Panc1 (cell line): ENCODE measurements around the gene ATP6V0E2. TPM values are rescaled to one million over a fixed set of nuclear protein-coding genes. Genes with fewer than 3 reads are reported as not detected.

ENCODE experiments used
- ATAC-seq: fragments of 200-7000 bp; cut with Tn5 transposase; 2 replicates; pipeline ENCODE4 v1.9.1; 2020; ENCODE audit warnings: mild to moderate bottlenecking, moderate library complexity
- BruUV-seq: library from RNA; stranded (reverse); fragments of 400-500 nt; replicated peaks from 2 replicates; lab custom pipeline; 2021; lab: Mats Ljungman, UMichigan
- CTCF ChIA-PET: fragments of 300-600 bp; sonication (Branson Sonifier 250); formaldehyde crosslinking; loops from one replicate; lab custom pipeline; 2022; ENCODE audit warnings: antibody characterized with exemption; lab: Charles Lee
- POLR2A ChIA-PET: fragments of 300-600 bp; sonication (Branson Sonifier 250); formaldehyde crosslinking; loops from one replicate; lab custom pipeline; 2022; ENCODE audit warnings: antibody characterized with exemption; lab: Charles Lee
- DNase-seq: peaks from one replicate; pipeline ENCODE4 v3.0.0-alpha.2; 2010; ENCODE audit warnings: low read depth, low spot score
- H3K27ac ChIP-seq: 2 replicates; pipeline ENCODE4 v1.5.1; 2011; ENCODE audit warnings: mild to moderate bottlenecking, low read length, inconsistent platforms
- H3K27me3 ChIP-seq: fragments of 200-500 bp; sonication (Bioruptor generic); 2 replicates; pipeline ENCODE4 v1.6.0; 2014; ENCODE audit warnings: low read length, inconsistent platforms; ENCODE audit not compliant: control insufficient read depth, insufficient read depth
- H3K36me3 ChIP-seq: fragments of 200-500 bp; sonication (Bioruptor generic); 2 replicates; pipeline ENCODE4 v1.5.1; 2014; ENCODE audit warnings: inconsistent platforms, mild to moderate bottlenecking, low read length, moderate library complexity; ENCODE audit not compliant: control insufficient read depth, insufficient read depth
- H3K4me1 ChIP-seq: 2 replicates; pipeline ENCODE4 v1.5.1; 2011; ENCODE audit warnings: inconsistent platforms, mild to moderate bottlenecking, low read length, moderate library complexity; ENCODE audit not compliant: control insufficient read depth, insufficient read depth
- H3K4me3 ChIP-seq, 2 experiments: 2 replicates each; pipeline ENCODE4 v1.5.1; 2011 to 2012; ENCODE audit warnings: low read depth in 2 of 2, low read length in 2 of 2, mild to moderate bottlenecking in 2 of 2, inconsistent platforms in 1 of 2, moderate library complexity in 1 of 2
- H3K9me3 ChIP-seq: fragments of 200-500 bp; sonication (Bioruptor generic); 2 replicates; pipeline ENCODE4 v1.5.1; 2014; ENCODE audit warnings: low read depth, mild to moderate bottlenecking, inconsistent platforms, low read length, moderate library complexity; ENCODE audit not compliant: control insufficient read depth, insufficient read depth
- POLR2AphosphoS5 ChIP-seq: IDR thresholded peaks from 2 replicates; pipeline ENCODE4 v1.6.1; 2012; ENCODE audit warnings: mild to moderate bottlenecking, low read depth, low read length, moderate library complexity
- REST ChIP-seq, 2 experiments: IDR thresholded peaks; 2 replicates each; pipeline ENCODE4 v1.6.1; 2011 to 2012; ENCODE audit warnings: low read depth in 2 of 2, control low read depth in 1 of 2, low read length in 1 of 2, mild to moderate bottlenecking in 1 of 2, moderate library complexity in 1 of 2; ENCODE audit not compliant: insufficient read depth in 1 of 2
- SIN3A ChIP-seq: IDR thresholded peaks from 2 replicates; pipeline ENCODE4 v1.6.1; 2012; ENCODE audit warnings: low read depth, mild to moderate bottlenecking, low read length, moderate library complexity, borderline replicate concordance; ENCODE audit not compliant: insufficient read depth
- TCF7L2 ChIP-seq: IDR thresholded peaks from 2 replicates; pipeline ENCODE4 v1.6.1; 2011; ENCODE audit warnings: mild to moderate bottlenecking, low read depth, low read length, inconsistent platforms
- in situ Hi-C: cut with HindIII; loops from 2 replicates; pipeline ENCODE4 v1.10.0; 2016; ENCODE audit warnings: low sequenced_read_pairs, low pct_unique_long_range_greater_than_20kb
- intact Hi-C: fragments of 100-400 bp; cut with micrococcal nuclease; formaldehyde crosslinking; loops from one replicate; pipeline ENCODE4 v1.10.0; 2022; ENCODE audit not compliant: unreplicated experiment
- total RNA-seq: library from RNA; stranded (reverse); gene quantifications from one replicate; pipeline ENCODE4 v1.2.1, GENCODE V29; 2021; ENCODE audit not compliant: unreplicated experiment
- TF ChIP-seq, protein P1 (sequence below): fragments of 450-650 bp; IDR thresholded peaks from 2 replicates; pipeline ENCODE4 v1.5.1; 2017; ENCODE audit warnings: mild to moderate bottlenecking

ATP6V0E2 gene
- total RNA-seq, 1 experiment from 2014 or later: 44.7 TPM

DNA sequence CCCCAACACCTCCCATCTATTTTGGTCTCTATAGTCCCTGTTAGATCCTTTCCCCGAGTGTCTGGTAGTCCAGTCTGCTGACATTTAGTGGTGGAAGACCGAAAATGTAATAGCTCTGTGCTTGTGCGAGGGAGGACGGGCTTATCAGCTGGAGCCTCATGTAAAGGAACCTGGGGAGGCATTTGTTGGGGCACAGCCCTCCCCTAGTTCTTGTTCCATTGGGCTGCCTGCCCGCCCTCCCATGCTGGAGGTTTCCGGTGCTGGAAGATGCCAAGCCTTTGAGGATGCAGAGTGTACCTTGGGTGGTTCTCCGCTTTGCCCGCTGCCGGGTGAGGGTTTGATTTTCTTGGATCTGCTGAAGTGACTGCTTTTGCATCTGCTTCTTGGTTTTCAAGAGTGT is 30.2 kb upstream of the ATP6V0E2 start:
- H3K27me3 ChIP-seq: no peaks in the 10 kb centered on the region
- H3K4me1 ChIP-seq: peaks cover 7% of the 10 kb centered on the region; the same call in 1 of the 2 replicates
- TF ChIP-seq POLR2AphosphoS5 (no peak), REST (IDR thresholded peaks at IDR 0.05; ENCODE audit: insufficient read depth in 1 of 2, low read depth in 2 of 2, low read length in 1 of 2) (no peak), TCF7L2 (no peak), SIN3A (no peak)
- TF ChIP-seq, protein P1, sequence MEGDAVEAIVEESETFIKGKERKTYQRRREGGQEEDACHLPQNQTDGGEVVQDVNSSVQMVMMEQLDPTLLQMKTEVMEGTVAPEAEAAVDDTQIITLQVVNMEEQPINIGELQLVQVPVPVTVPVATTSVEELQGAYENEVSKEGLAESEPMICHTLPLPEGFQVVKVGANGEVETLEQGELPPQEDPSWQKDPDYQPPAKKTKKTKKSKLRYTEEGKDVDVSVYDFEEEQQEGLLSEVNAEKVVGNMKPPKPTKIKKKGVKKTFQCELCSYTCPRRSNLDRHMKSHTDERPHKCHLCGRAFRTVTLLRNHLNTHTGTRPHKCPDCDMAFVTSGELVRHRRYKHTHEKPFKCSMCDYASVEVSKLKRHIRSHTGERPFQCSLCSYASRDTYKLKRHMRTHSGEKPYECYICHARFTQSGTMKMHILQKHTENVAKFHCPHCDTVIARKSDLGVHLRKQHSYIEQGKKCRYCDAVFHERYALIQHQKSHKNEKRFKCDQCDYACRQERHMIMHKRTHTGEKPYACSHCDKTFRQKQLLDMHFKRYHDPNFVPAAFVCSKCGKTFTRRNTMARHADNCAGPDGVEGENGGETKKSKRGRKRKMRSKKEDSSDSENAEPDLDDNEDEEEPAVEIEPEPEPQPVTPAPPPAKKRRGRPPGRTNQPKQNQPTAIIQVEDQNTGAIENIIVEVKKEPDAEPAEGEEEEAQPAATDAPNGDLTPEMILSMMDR: no peak
- ATAC-seq: no peak
- no peak overlapping the region for H3K27ac ChIP-seq
- H3K9me3 ChIP-seq: no peaks in the 10 kb centered on the region
- DNase-seq: no peak
- POLR2A ChIA-PET: interaction anchor here (0.6 kb wide), 1 partner anchor 34 kb away, joined by 3 read pairs; no protein-coding TSS in a partner anchor
- intact Hi-C loops (no loop called here), in situ Hi-C loops (no loop called here)
- CTCF ChIA-PET: no interaction called here
- no peak overlapping the region for H3K4me3 ChIP-seq
- no peaks in the 10 kb centered on the region; the same call in 1 of the 2 replicates for H3K36me3 ChIP-seq
- BruUV-seq: no TSS peak

- peaks cover 2% of the 10 kb centered on the region; the same call in 1 of the 2 replicates for H3K4me1 ChIP-seq
- in situ Hi-C loops: no loop called here
- H3K27ac ChIP-seq: no peak overlapping the region
- no peaks in the 10 kb centered on the region for H3K9me3 ChIP-seq
- H3K27me3 ChIP-seq: no peaks in the 10 kb centered on the region
- DNase-seq: no peak
- ATAC-seq: no peak
- POLR2A ChIA-PET: no interaction called here
- H3K36me3 ChIP-seq: no peaks in the 10 kb centered on the region
- BruUV-seq: no TSS peak
- no peak overlapping the region for H3K4me3 ChIP-seq
- no peak for TF ChIP-seq SIN3A
- TF ChIP-seq POLR2AphosphoS5: no peak
- no peak for TF ChIP-seq TCF7L2
- no peak for TF ChIP-seq REST (IDR thresholded peaks at IDR 0.05; ENCODE audit: insufficient read depth in 1 of 2, low read depth in 2 of 2, low read length in 1 of 2)
- TF ChIP-seq, protein P1: no peak
- CTCF ChIA-PET: no interaction called here
- intact Hi-C loops: no loop called here
These were observed 29.3 kb upstream of the ATP6V0E2 start for GRCh38 chr7:149844445-149844844.
